HG02938 (cell line): Measurements from ENCODE around the gene UVRAG.
"Not testable (repeated sequence)": the region's sequence is repeated elsewhere in the genome, so short reads cannot be mapped to it uniquely, and the experiment has no call there.

Experiments
- ATAC-seq: cut with Tn5 transposase; IDR thresholded peaks from one replicate; pipeline ENCODE4 v1.9.1; 2021; ENCODE audit warnings: mild to moderate bottlenecking, moderate library complexity; ENCODE audit not compliant: unreplicated experiment

Gene UVRAG

GRCh38 chr11:75910426-75911145 lies 95.6 kb downstream of the UVRAG start:
- ATAC-seq, result no peak

GRCh38 chr11:75911459-75911858 lies 96.4 kb downstream of the UVRAG start:
- no peak for ATAC-seq

- no peak for ATAC-seq
Measured at GRCh38 chr11:75913984-75914383, 99.0 kb downstream of the UVRAG start.

- ATAC-seq, result no peak
Measured at GRCh38 chr11:75916882-75917281, 101.9 kb downstream of the UVRAG start.

- ATAC-seq, result no peak
Measured at GRCh38 chr11:75918331-75918730, 103.3 kb downstream of the UVRAG start.

- ATAC-seq, result no peak
Measured at GRCh38 chr11:75919525-75919924, 104.5 kb downstream of the UVRAG start.

- no peak for ATAC-seq
Measured at GRCh38 chr11:75920848-75921247, 105.8 kb downstream of the UVRAG start.

- ATAC-seq, result no peak
Measured at GRCh38 chr11:75921808-75922207, 106.8 kb downstream of the UVRAG start.

- ATAC-seq, result no peak
Measured at GRCh38 chr11:75924966-75925784, 110.2 kb downstream of the UVRAG start.

GRCh38 chr11:75925785-75926164 lies 110.8 kb downstream of the UVRAG start:
- ATAC-seq, result no peak

- ATAC-seq, result no peak
Measured at GRCh38 chr11:75929706-75930105, 114.7 kb downstream of the UVRAG start.

GRCh38 chr11:75930534-75930933 lies 115.5 kb downstream of the UVRAG start:
- no peak for ATAC-seq

- ATAC-seq, result no peak
Measured at GRCh38 chr11:75931124-75931523, 116.1 kb downstream of the UVRAG start.

GRCh38 chr11:75933736-75934135 lies 118.7 kb downstream of the UVRAG start:
- not testable (repeated sequence) for ATAC-seq

GRCh38 chr11:75934851-75935250 lies 119.8 kb downstream of the UVRAG start:
- ATAC-seq, result no peak

GRCh38 chr11:75938543-75938942 lies 123.5 kb downstream of the UVRAG start:
- ATAC-seq, result no peak

- ATAC-seq, result no peak
Measured at GRCh38 chr11:75939516-75939915, 124.5 kb downstream of the UVRAG start.

GRCh38 chr11:75939992-75940391 lies 125.0 kb downstream of the UVRAG start:
- no peak for ATAC-seq

- no peak for ATAC-seq
Measured at GRCh38 chr11:75940911-75941310, 125.9 kb downstream of the UVRAG start.

- ATAC-seq, result no peak
Measured at GRCh38 chr11:75944515-75944914, 129.5 kb downstream of the UVRAG start.

- ATAC-seq, result no peak
Measured at GRCh38 chr11:75945446-75945845, 130.4 kb downstream of the UVRAG start.

- ATAC-seq, result no peak
Measured at GRCh38 chr11:75945947-75946346, 130.9 kb downstream of the UVRAG start.
